ENCODE measurements around the gene RNASE13. TPM values are rescaled to one million over a fixed set of nuclear protein-coding genes. Genes with fewer than 3 reads are reported as not detected.

The RNASE13 gene
- total RNA-seq, 2 experiments from 2014 or later: not detected

DNA sequence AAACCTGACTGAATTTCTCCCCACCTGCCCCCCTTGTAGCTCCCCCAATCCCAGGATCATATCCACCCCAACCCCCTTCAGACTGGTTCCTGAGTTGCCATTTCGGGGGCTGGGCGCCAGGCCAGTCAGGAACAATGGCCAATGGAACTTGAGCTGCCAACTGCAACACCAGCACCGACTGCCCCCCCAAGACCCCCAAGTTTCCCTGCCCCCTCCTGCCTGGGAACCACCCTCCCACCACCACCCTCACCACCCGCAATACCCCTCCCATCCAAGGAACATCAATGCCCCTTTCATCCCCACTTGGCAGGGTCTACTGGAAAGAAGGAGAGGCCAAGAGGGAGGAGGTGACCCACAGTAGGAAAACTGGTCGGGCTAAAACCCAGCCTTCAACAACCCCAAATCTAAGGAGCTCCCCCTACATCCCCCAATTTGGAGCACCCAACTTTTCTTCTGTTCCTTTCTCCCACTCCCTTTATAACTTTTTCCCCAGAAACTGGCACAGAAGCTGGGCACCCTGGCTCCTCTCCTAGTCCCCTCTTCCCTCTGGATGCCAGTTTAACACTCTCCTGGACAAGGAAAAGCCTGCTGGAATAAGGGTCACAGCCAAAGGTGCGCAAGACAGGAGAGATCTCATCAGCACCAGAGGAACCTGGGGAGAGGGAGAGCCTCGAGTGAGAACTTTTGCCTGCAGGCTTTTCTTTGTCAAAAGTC is 8.2 kb downstream of the RNASE13 start:
- ATAC-seq: no peak
- Mint-ChIP-seq H3K4me3 (no peak overlapping the region), H3K36me3 (ENCODE audit: low read depth) (no peaks in the 10 kb centered on the region), H3K27ac (no peak overlapping the region), H3K9me3 (no peaks in the 10 kb centered on the region), H3K4me1 (ENCODE audit: low read depth) (peaks cover 12% of the 10 kb centered on the region), H3K27me3 (peaks cover 2% of the 10 kb centered on the region)
- POLR2A ChIA-PET: no interaction called here
- DNase-seq: no peak
- intact Hi-C loops (cut with micrococcal nuclease): no loop called here
- CTCF ChIA-PET: interaction anchor here (1.0 to 5.4 kb wide), 6 partner anchors 9 to 78 kb away, joined by 3 to 38 read pairs (median 6); no protein-coding TSS in a partner anchor
- TF ChIP-seq, protein P1, sequence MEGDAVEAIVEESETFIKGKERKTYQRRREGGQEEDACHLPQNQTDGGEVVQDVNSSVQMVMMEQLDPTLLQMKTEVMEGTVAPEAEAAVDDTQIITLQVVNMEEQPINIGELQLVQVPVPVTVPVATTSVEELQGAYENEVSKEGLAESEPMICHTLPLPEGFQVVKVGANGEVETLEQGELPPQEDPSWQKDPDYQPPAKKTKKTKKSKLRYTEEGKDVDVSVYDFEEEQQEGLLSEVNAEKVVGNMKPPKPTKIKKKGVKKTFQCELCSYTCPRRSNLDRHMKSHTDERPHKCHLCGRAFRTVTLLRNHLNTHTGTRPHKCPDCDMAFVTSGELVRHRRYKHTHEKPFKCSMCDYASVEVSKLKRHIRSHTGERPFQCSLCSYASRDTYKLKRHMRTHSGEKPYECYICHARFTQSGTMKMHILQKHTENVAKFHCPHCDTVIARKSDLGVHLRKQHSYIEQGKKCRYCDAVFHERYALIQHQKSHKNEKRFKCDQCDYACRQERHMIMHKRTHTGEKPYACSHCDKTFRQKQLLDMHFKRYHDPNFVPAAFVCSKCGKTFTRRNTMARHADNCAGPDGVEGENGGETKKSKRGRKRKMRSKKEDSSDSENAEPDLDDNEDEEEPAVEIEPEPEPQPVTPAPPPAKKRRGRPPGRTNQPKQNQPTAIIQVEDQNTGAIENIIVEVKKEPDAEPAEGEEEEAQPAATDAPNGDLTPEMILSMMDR (IDR thresholded peaks at IDR 0.05): no peak

DNA sequence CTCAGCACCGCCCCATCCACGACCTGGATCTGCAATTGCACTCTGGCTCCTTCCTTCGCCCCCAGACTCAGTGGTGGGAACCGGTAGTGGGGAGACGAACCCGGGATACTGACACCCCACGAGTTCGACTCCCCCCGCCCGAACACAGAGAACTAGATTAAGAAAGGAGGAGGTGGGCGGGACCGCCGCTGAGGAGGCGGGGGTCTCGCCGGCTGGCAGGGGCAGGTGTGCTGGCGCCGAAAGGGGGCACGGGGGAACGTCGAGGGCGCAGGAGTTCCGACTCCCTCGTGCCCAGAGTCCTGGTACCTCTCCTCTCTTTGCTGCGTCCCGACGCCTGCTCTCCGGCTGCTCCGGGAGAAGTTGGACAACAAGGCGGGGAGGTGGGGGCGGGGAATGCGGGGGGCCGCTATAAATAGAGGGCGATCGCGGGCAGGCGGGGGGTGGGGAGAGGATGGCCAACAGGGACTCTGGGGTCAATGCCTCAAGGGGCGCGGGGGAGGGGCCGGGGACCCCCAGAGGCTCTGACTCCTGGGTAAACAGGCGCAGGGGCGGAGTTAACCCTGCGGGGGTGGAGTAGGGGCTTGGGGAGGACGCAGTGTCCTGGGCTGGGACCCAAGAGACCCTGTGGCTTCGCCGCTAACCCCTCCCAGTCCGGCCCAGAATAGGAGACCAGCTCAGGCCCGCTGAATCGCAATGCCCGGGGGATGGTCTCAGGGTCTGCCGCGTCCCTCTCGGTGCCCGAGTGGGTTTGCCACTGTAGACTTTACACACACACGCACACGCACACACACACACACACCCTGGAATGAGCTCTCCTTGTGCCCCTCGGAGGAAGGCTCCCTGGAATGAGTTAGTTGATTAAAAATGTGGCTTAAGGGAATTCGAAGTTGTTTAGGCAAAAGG is 9.0 kb downstream of the RNASE13 start:
- Mint-ChIP-seq H3K27me3 (peaks cover 2% of the 10 kb centered on the region), H3K36me3 (ENCODE audit: low read depth) (no peaks in the 10 kb centered on the region), H3K4me3 (peak overlapping the region; percentile 78), H3K9me3 (no peaks in the 10 kb centered on the region), H3K4me1 (ENCODE audit: low read depth) (peaks cover 12% of the 10 kb centered on the region), H3K27ac (no peak overlapping the region)
- DNase-seq: no peak
- intact Hi-C loops (cut with micrococcal nuclease): no loop called here
- ChIA-PET POLR2A (no interaction called here), CTCF (interaction anchor here (1.0 to 15.2 kb wide), 9 partner anchors 8 to 78 kb away, joined by 3 to 224 read pairs (median 7); partner anchors contain the start of gene ZNF219)
- peak; percentile 41 for ATAC-seq
- TF ChIP-seq, protein P1 (IDR thresholded peaks at IDR 0.05): no peak

DNA sequence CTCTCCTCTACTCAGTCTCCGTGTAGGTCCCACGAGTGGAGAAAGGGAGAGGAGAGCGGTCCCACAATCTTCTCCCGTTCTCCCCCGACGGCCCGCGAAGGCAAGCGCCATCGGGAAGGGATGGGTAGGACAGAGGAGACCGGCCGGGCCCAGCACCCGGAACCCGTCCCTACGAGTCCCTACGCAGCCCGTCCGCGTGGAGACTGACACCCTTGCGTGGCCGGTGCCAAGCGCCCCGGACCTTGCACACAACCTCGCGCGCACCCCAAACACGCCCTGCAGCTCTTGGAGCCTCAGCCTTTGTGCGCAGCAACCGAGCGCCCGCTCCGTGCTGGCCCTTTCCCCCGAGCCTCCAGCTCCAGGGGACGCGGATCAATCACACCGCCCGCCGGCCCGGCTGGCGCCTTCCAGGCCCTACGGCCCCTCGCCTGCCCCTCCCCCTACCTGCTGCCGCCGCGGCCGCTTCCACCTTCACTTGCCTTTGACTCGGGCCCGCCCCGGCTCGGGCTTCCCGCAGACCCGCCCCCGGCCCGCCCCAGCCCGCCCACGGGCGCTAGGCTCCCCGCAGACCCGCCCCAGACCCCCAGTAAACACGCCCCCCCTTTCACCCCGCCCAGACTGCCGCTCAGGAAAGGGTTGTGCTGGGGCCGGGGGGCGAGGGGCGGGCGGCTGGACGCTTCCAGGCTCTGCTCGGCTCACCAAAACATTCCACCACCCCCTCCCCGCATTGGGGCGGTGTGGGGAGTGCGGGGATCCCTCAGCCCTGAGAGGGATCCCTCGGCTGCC is 9.8 kb downstream of the RNASE13 start, which contains the start of gene NDRG2:
Gene NDRG2, minus strand, starts transcription at position 477 of the 786 bp plus-strand sequence. CDS start 1,746 bp downstream, outside the sequence.
- peak within 1 kb of the TSS; percentile 78 for H3K4me3 Mint-ChIP-seq
- DNase-seq (peak; percentile 73), ATAC-seq (peak; percentile 77)
- TF ChIP-seq, protein P1 (IDR thresholded peaks at IDR 0.05): no peak
- POLR2A ChIA-PET: no interaction called here
- CTCF ChIA-PET: interaction anchor here (1.0 to 15.2 kb wide), 4 partner anchors 10 to 80 kb away, joined by 3 to 224 read pairs (median 14); partner anchors contain the start of gene ZNF219
- H3K27me3 Mint-ChIP-seq: peaks cover 2% of the 10 kb centered on the region
- intact Hi-C loops (cut with micrococcal nuclease): no loop called here
- H3K9me3 Mint-ChIP-seq: no peaks in the 10 kb centered on the region
- peaks cover 12% of the 10 kb centered on the region for H3K4me1 Mint-ChIP-seq (ENCODE audit: low read depth)
- H3K27ac Mint-ChIP-seq: peak within 1 kb of the TSS; percentile 41
- no peaks in the 10 kb centered on the region for H3K36me3 Mint-ChIP-seq (ENCODE audit: low read depth)

DNA sequence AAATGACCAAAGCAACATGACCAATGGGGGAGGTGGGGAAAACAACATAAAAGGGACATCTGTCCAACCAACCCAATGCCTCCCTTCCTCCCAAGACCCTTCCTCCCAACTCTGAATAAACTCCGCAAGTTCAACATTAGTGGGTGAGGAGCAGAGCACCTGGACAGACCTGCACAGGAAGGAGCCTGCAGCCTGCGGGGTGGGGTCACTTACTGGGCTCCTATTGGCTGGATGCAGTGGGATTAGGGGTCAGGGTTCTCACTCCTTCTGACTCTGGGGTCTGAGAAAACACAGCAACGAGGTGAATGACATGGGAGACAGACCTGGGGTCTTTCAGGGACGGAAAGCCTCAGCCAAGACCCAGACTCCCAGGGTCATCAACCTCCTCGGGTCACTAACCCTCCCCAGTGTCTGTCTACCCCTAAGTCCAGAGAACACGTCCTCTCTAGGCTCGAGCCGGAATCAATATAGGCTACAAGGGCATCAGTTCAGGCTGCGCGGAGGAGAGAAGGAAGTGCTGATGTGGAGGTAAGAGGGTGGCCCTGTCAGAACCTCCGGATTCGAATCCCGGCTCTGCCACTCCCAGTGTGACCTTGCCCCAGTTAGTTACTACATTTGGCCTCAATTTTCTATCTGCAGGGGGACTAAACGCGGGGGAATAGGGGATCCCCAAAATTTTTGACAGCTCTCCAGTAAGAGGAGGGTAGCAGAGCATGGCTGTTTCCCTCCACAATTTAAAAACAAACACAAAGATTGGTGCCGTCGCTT is 10.6 kb downstream of the RNASE13 start:
- peak overlapping the region; percentile 41 for H3K27ac Mint-ChIP-seq
- DNase-seq (peak; percentile 18), ATAC-seq (peak; percentile 40)
- H3K4me1 Mint-ChIP-seq (ENCODE audit: low read depth): peaks cover 12% of the 10 kb centered on the region
- H3K36me3 Mint-ChIP-seq (ENCODE audit: low read depth): no peaks in the 10 kb centered on the region
- peak overlapping the region; percentile 78 for H3K4me3 Mint-ChIP-seq
- no peaks in the 10 kb centered on the region for H3K9me3 Mint-ChIP-seq
- intact Hi-C loops (cut with micrococcal nuclease): no loop called here
- ChIA-PET CTCF (interaction anchor here (0.8 to 15.2 kb wide), 9 partner anchors 9 to 81 kb away, joined by 3 to 224 read pairs (median 5); partner anchors contain the start of gene ZNF219), POLR2A (interaction anchor here (1.1 to 1.2 kb wide), 3 partner anchors 9 to 79 kb away, joined by 3 to 7 read pairs (median 3); no protein-coding TSS in a partner anchor)
- H3K27me3 Mint-ChIP-seq: peaks cover 2% of the 10 kb centered on the region
- TF ChIP-seq, protein P1 (IDR thresholded peaks at IDR 0.05): no peak
